Measurements from ENCODE around the gene RNU1-4.
"Not testable (repeated sequence)": the region's sequence is repeated elsewhere in the genome, so short reads cannot be mapped to it uniquely, and the experiment has no call there.

DNA sequence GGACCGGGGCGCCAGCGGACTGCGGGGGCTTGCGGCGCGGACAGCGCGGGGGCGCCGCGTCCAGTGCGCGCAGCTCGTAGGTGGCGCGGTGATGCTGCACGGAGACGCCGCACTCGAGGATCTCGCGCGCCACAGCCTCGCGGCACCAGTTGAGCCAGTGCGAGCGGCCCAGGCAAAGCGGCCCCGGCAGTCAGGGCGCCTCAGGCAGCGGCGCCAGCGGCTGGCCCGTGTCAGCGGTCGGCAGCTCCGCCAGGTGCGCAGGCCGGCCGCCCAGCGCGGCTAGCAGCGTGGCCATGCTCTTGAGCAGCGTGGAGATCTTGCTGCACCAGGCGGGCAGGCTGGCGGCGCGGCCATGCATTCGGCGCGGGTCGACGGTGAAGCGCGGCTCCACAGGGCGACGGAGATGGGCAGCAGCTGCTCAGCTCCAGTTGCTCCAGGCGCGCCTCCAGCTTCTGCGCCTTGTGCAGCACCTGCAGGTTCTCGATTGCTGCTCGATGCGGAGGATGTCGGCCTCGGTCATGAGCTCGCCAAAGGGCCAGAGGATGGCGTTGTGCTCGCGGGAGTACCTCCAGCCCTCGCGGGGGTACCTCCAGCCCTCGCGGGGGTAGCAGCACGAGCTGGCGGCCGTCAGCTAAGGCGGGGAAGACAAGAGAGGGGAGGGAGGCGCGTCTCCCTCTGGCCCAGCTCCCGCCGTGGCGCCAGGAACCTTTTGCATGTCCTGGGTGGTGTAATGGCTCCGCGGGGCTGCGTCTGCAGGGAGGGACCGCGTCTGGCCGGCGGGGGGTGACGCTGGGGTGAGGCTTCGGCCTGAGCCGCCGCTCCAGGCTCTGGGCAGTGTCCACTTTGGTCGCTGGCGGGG is 46.6 kb upstream of the RNU1-4 start:
- TF ChIP-seq, protein P1, sequence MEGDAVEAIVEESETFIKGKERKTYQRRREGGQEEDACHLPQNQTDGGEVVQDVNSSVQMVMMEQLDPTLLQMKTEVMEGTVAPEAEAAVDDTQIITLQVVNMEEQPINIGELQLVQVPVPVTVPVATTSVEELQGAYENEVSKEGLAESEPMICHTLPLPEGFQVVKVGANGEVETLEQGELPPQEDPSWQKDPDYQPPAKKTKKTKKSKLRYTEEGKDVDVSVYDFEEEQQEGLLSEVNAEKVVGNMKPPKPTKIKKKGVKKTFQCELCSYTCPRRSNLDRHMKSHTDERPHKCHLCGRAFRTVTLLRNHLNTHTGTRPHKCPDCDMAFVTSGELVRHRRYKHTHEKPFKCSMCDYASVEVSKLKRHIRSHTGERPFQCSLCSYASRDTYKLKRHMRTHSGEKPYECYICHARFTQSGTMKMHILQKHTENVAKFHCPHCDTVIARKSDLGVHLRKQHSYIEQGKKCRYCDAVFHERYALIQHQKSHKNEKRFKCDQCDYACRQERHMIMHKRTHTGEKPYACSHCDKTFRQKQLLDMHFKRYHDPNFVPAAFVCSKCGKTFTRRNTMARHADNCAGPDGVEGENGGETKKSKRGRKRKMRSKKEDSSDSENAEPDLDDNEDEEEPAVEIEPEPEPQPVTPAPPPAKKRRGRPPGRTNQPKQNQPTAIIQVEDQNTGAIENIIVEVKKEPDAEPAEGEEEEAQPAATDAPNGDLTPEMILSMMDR (IDR thresholded peaks at IDR 0.05) = not testable (repeated sequence)
- TF ChIP-seq POLR2A, EP300 (IDR thresholded peaks at IDR 0.05): not testable (repeated sequence)
